ENCODE measurements around the gene SREK1IP1. TPM values are rescaled to one million over a fixed set of nuclear protein-coding genes. Genes with fewer than 3 reads are reported as not detected.

The SREK1IP1 gene
- total RNA-seq, 1 experiment from 2014 or later: 25.5 TPM

DNA sequence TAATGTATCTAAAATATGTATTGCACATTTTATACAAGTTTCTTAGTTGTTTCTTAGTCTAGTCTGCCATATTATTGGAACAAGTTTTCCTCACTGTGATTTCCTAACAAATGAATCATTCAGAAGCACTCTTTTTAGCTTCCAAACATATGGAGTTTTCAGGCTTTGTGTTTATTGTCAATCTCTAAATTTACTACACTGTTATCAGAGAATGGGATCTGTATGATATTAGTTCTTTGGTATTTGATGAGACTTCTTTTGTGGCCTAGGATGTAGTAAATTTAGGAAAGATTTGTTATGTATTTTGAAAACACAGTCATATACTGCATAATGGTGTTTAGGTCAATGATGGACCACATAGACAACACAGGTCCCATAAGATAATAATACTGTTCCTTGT is 25.7 kb downstream of the SREK1IP1 start:
- POLR2A ChIA-PET: no interaction called here
- H3K27ac ChIP-seq (ENCODE audit: low read depth, low read length): no peak overlapping the region
- H3K9me3 ChIP-seq (ENCODE audit: control insufficient read depth in 1 of 2, insufficient read depth in 1 of 2, low read depth in 1 of 2, low read length in 2 of 2): no peaks in the 10 kb centered on the region
- H3K4me1 ChIP-seq (ENCODE audit: control insufficient read depth in 1 of 2, insufficient read depth in 2 of 2, low read length in 2 of 2): no peaks in the 10 kb centered on the region
- CTCF ChIA-PET: no interaction called here
- BruUV-seq (replicated peaks): no TSS peak
- intact Hi-C loops (cut with micrococcal nuclease): no loop called here
- H3K4me2 ChIP-seq (ENCODE audit: low read length): no peak overlapping the region
- RAD21 ChIA-PET (ENCODE audit: low non-redundant PET in 1 of 2, low total read pairs in 2 of 2, uncharacterized antibody in 2 of 2, unreplicated experiment in 2 of 2): no interaction called here
- TF ChIP-seq ZFX (IDR thresholded peaks at IDR 0.05): no peak
- ATAC-seq: no peak
- H3K36me3 ChIP-seq (ENCODE audit: control insufficient read depth in 1 of 2, insufficient read depth in 2 of 2, low read length in 2 of 2): peaks cover 0 to 7% of the 10 kb centered on the region in 2 experiments; a peak in 1 of 4 replicates
- no peak overlapping the region for H2AFZ ChIP-seq (ENCODE audit: low read depth, low read length, poor library complexity, severe bottlenecking)
- no peak overlapping the region for H3K4me3 ChIP-seq (replicated peaks in 1 of 2; ENCODE audit: low read depth in 1 of 2, low read length in 2 of 2)
- peaks cover 3% of the 10 kb centered on the region; the same call in 1 of the 2 replicates for H3K79me2 ChIP-seq (ENCODE audit: insufficient read depth, low read length)
- no peaks in the 10 kb centered on the region for H3K9me2 ChIP-seq (ENCODE audit: insufficient read depth)
- no peaks in the 10 kb centered on the region for H3K27me3 ChIP-seq (ENCODE audit: insufficient read depth, low read length)
- no peak overlapping the region for H3K9ac ChIP-seq (ENCODE audit: low read length)
- DNase-seq (ENCODE audit: low read depth, low spot score): no peak
- no peaks in the 10 kb centered on the region for H4K20me1 ChIP-seq (ENCODE audit: insufficient read depth)

DNA sequence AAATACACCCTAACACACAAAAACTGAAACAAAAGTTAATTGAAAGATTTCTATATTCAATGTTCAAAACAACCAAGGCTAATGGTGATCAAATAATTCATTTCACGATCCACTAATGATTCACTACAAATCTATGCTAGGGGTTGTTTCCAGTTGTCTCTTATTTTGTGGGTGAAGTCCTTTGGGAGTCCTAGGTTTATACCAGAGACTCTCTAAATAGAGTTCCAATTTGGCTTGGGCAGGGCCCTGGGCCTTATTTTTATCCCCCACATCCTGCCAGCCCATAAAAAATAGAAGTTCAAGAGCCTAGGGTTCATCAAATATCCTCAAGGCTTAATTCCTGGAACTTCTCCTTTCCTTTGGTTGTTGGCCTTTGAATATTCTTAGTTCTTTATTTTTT is 26.1 kb downstream of the SREK1IP1 start:
- no peak for DNase-seq (ENCODE audit: low read depth, low spot score)
- BruUV-seq (replicated peaks): no TSS peak
- Histone ChIP-seq H3K9ac (ENCODE audit: low read length) (no peak overlapping the region), H3K9me2 (ENCODE audit: insufficient read depth) (no peaks in the 10 kb centered on the region), H3K36me3 (ENCODE audit: control insufficient read depth in 1 of 2, insufficient read depth in 2 of 2, low read length in 2 of 2) (peaks cover 0 to 7% of the 10 kb centered on the region in 2 experiments; a peak in 1 of 4 replicates), H3K4me3 (replicated peaks in 1 of 2; ENCODE audit: low read depth in 1 of 2, low read length in 2 of 2) (no peak overlapping the region), H4K20me1 (ENCODE audit: insufficient read depth) (no peaks in the 10 kb centered on the region), H3K79me2 (ENCODE audit: insufficient read depth, low read length) (peaks cover 3% of the 10 kb centered on the region; the same call in 1 of the 2 replicates), H3K4me2 (ENCODE audit: low read length) (no peak overlapping the region), H3K27me3 (ENCODE audit: insufficient read depth, low read length) (no peaks in the 10 kb centered on the region), H3K4me1 (ENCODE audit: control insufficient read depth in 1 of 2, insufficient read depth in 2 of 2, low read length in 2 of 2) (no peaks in the 10 kb centered on the region), H2AFZ (ENCODE audit: low read depth, low read length, poor library complexity, severe bottlenecking) (no peak overlapping the region), H3K27ac (ENCODE audit: low read depth, low read length) (no peak overlapping the region), H3K9me3 (ENCODE audit: control insufficient read depth in 1 of 2, insufficient read depth in 1 of 2, low read depth in 1 of 2, low read length in 2 of 2) (no peaks in the 10 kb centered on the region)
- ChIA-PET RAD21 (ENCODE audit: low non-redundant PET in 1 of 2, low total read pairs in 2 of 2, uncharacterized antibody in 2 of 2, unreplicated experiment in 2 of 2) (no interaction called here), POLR2A (no interaction called here), CTCF (no interaction called here)
- no peak for TF ChIP-seq TCF7L2 (IDR thresholded peaks at IDR 0.05; ENCODE audit: borderline replicate concordance, extremely low read depth, insufficient read depth, insufficient read length)
- no peak for TF ChIP-seq SRF (IDR thresholded peaks at IDR 0.05; ENCODE audit: low read depth)
- TF ChIP-seq ZFX (IDR thresholded peaks at IDR 0.05): no peak
- no peak for TF ChIP-seq ZNF274 (IDR thresholded peaks at IDR 0.05; ENCODE audit: low read depth, low read length)
- no peak for TF ChIP-seq POLR2A (IDR thresholded peaks at IDR 0.05; ENCODE audit: borderline replicate concordance, extremely low read depth, insufficient read depth, insufficient read length)
- no peak for TF ChIP-seq CEBPB (IDR thresholded peaks at IDR 0.05; ENCODE audit: low read depth)
- TF ChIP-seq RAD21 (IDR thresholded peaks at IDR 0.05; ENCODE audit: low read depth): no peak
- TF ChIP-seq EZH2 (IDR thresholded peaks at IDR 0.05): no peak
- no peak for TF ChIP-seq FOSL1 (IDR thresholded peaks at IDR 0.05; ENCODE audit: low read depth)
- TF ChIP-seq, protein P1, sequence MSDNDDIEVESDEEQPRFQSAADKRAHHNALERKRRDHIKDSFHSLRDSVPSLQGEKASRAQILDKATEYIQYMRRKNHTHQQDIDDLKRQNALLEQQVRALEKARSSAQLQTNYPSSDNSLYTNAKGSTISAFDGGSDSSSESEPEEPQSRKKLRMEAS (IDR thresholded peaks at IDR 0.05): no peak
- no peak for TF ChIP-seq JUND (IDR thresholded peaks at IDR 0.05)
- TF ChIP-seq EGR1 (IDR thresholded peaks at IDR 0.05; ENCODE audit: low read depth): no peak
- no peak for TF ChIP-seq SP1 (IDR thresholded peaks at IDR 0.05; ENCODE audit: low read depth)
- TF ChIP-seq, protein P2, sequence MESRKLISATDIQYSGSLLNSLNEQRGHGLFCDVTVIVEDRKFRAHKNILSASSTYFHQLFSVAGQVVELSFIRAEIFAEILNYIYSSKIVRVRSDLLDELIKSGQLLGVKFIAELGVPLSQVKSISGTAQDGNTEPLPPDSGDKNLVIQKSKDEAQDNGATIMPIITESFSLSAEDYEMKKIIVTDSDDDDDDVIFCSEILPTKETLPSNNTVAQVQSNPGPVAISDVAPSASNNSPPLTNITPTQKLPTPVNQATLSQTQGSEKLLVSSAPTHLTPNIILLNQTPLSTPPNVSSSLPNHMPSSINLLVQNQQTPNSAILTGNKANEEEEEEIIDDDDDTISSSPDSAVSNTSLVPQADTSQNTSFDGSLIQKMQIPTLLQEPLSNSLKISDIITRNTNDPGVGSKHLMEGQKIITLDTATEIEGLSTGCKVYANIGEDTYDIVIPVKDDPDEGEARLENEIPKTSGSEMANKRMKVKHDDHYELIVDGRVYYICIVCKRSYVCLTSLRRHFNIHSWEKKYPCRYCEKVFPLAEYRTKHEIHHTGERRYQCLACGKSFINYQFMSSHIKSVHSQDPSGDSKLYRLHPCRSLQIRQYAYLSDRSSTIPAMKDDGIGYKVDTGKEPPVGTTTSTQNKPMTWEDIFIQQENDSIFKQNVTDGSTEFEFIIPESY (IDR thresholded peaks at IDR 0.05; ENCODE audit: extremely low read depth, insufficient replicate concordance, low read length): no peak
- TF ChIP-seq CBX3 (IDR thresholded peaks at IDR 0.05; ENCODE audit: low read depth): no peak
- no peak for TF ChIP-seq EZH2phosphoT487 (IDR thresholded peaks at IDR 0.05; ENCODE audit: borderline replicate concordance)
- no peak for TF ChIP-seq POLR2AphosphoS5 (IDR thresholded peaks at IDR 0.05; ENCODE audit: low read depth, low read length)
- TF ChIP-seq SIN3A (IDR thresholded peaks at IDR 0.05; ENCODE audit: low read depth): no peak
- intact Hi-C loops (cut with micrococcal nuclease): no loop called here
- no peak for ATAC-seq
